ENCODE results near the gene AIMP2. TPM values are rescaled to one million over a fixed set of nuclear protein-coding genes. Genes with fewer than 3 reads are reported as not detected.

AIMP2 gene
- total and polyA plus RNA-seq, 2 of the 8 experiments (the other 6 are each of a cell fraction or from before 2014, with no cell fraction given): 85.6 to 99.0 TPM

DNA sequence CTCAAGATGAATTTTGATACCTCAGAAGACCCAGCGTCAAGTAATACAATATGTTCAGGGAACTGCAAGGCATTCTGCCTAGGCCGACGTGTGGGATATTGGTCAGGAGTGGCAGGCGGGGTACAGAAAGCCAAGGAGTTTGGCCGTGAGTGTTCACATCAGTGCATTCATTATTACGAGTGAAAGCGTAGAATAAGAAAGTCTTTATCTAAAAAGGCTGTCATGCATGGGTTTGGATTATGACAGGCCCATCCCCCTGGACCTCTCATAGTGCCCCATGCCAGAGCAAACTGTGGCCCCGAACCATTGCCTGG lies 7.5 kb downstream of the AIMP2 start:
- no peak for TF ChIP-seq NANOG (IDR thresholded peaks at IDR 0.05; ENCODE audit: insufficient read depth, low read depth, low read length, poor library complexity, severe bottlenecking)
- TF ChIP-seq POLR2AphosphoS5 (IDR thresholded peaks at IDR 0.05; ENCODE audit: low read depth, low read length): no peak
- TF ChIP-seq RAD21 (IDR thresholded peaks at IDR 0.05 in 1 of 2, conservative IDR thresholded peaks at IDR 0.05 in 1 of 2; ENCODE audit: low read depth in 2 of 2, low read length in 2 of 2): no peak
- TF ChIP-seq JUND (IDR thresholded peaks at IDR 0.05; ENCODE audit: low read length): no peak
- TF ChIP-seq BCL11A (IDR thresholded peaks at IDR 0.05; ENCODE audit: low read depth in 2 of 2, low read length in 2 of 2): no peak
- Histone ChIP-seq H3K9ac (replicated peaks in 1 of 4; ENCODE audit: extremely low read depth in 1 of 4, low read depth in 3 of 4, low read length in 3 of 4) (no peak overlapping the region), H2AFZ (ENCODE audit: low read length) (no peak overlapping the region), H3K4me2 (ENCODE audit: insufficient read depth in 1 of 2, low read depth in 2 of 2, low read length in 2 of 2) (no peak overlapping the region), H2BK20ac (ENCODE audit: low read length) (no peak overlapping the region), H2BK5ac (ENCODE audit: low read depth, low read length) (no peak overlapping the region), H3K56ac (replicated peaks; ENCODE audit: insufficient read length, low read depth, low read length) (no peak overlapping the region), H3K4ac (replicated peaks; ENCODE audit: insufficient read length, low read depth, low read length) (no peak overlapping the region), H2BK15ac (ENCODE audit: low read length) (no peak overlapping the region), H4K8ac (ENCODE audit: extremely low read depth, insufficient read depth, low read length) (no peak overlapping the region), H3K9me3 (ENCODE audit: insufficient read depth in 2 of 2, low read depth in 1 of 2, low read length in 1 of 2) (no peaks in the 10 kb centered on the region), H3K79me1 (ENCODE audit: low read depth, low read length) (peaks cover 4% of the 10 kb centered on the region), H3K4me3 (ENCODE audit: extremely low read depth in 1 of 4, insufficient read depth in 2 of 4, low read depth in 3 of 4, low read length in 4 of 4) (no peak overlapping the region), H3K4me1 (replicated peaks in 1 of 4; ENCODE audit: control insufficient read depth in 3 of 4, insufficient read depth in 4 of 4, low read length in 3 of 4) (no peaks in the 10 kb centered on the region), H3K79me2 (ENCODE audit: control insufficient read depth in 1 of 2, insufficient read depth in 2 of 2, low read length in 2 of 2) (peaks cover 2 to 29% of the 10 kb centered on the region in 2 experiments; a peak in 3 of 4 replicates), H2AK5ac (ENCODE audit: low read depth, low read length) (no peak overlapping the region), H3K27me3 (replicated peaks in 1 of 4; ENCODE audit: control insufficient read depth in 3 of 4, extremely low read depth in 1 of 4, insufficient read depth in 3 of 4, low read length in 3 of 4) (no peaks in the 10 kb centered on the region), H3K36me3 (ENCODE audit: control insufficient read depth in 2 of 4, insufficient read depth in 4 of 4, low read length in 3 of 4) (peaks cover 39 to 84% (median 59%) of the 10 kb centered on the region in 4 experiments), H3K27ac (ENCODE audit: low read depth, low read length) (no peak overlapping the region), H4K91ac (replicated peaks; ENCODE audit: insufficient read length, low read length) (no peak overlapping the region), H3K23me2 (ENCODE audit: low read depth, low read length) (no peaks in the 10 kb centered on the region), H3K14ac (ENCODE audit: insufficient read length) (no peak overlapping the region), H4K20me1 (replicated peaks in 1 of 2; ENCODE audit: control insufficient read depth in 1 of 2, insufficient read depth in 2 of 2, low read length in 2 of 2) (peaks cover 2 to 11% of the 10 kb centered on the region in 2 experiments), H3K18ac (ENCODE audit: extremely low read depth, low read length) (no peak overlapping the region), H2BK120ac (replicated peaks; ENCODE audit: low read depth, low read length) (no peak overlapping the region), H3K23ac (ENCODE audit: insufficient read length) (no peak overlapping the region), H4K5ac (ENCODE audit: insufficient read length, low read depth, low read length) (no peak overlapping the region), H2BK12ac (ENCODE audit: low read depth, low read length) (no peak overlapping the region)
- POLR2A ChIA-PET (ENCODE audit: partially characterized antibody): no interaction called here
- CTCF ChIA-PET (ENCODE audit: partially characterized antibody): interaction anchor here (1.6 to 4.5 kb wide), 2 partner anchors 10 to 161 kb away, joined by 3 to 31 read pairs; no protein-coding TSS in a partner anchor
- FAIRE-seq: no peak
- 91% methylated on average over 8 of the region's 8 CpGs; no CpG with 5 or more reads in 1 of the 2 experiments for WGBS, 2 experiments (ENCODE audit: extremely low coverage in 1 of 2, insufficient coverage in 1 of 2, insufficient read length in 1 of 2, insufficient replicate concordance in 2 of 2, low coverage in 1 of 2, low lambda C conversion rate in 2 of 2, missing lambda C conversion rate in 1 of 2)
- DNase-seq (ENCODE audit: low read depth in 1 of 2, low spot score in 2 of 2): no peak

Measured in H1 (cell line).